ENCODE data around the gene MRPL12.

The MRPL12 gene

GRCh38 chr17:81693509-81694210 lies 9.5 kb upstream of the MRPL12 start:
- Histone ChIP-seq H3K4me3 (ENCODE audit: low read length) (no peak overlapping the region), H3K9me3 (ENCODE audit: control insufficient read depth, low read length) (no peaks in the 10 kb centered on the region), H3K4me1 (ENCODE audit: control insufficient read depth, insufficient read depth, low read length) (no peaks in the 10 kb centered on the region), H3K9ac (ENCODE audit: low read length) (no peak overlapping the region), H3K36me3 (ENCODE audit: control insufficient read depth, insufficient read depth, low read length, severe bottlenecking) (peaks cover 97% of the 10 kb centered on the region), H3K27me3 (replicated peaks; ENCODE audit: control insufficient read depth, insufficient read depth, low read length) (no peaks in the 10 kb centered on the region)
- DNase-seq (ENCODE audit: low read depth): no peak

DNA sequence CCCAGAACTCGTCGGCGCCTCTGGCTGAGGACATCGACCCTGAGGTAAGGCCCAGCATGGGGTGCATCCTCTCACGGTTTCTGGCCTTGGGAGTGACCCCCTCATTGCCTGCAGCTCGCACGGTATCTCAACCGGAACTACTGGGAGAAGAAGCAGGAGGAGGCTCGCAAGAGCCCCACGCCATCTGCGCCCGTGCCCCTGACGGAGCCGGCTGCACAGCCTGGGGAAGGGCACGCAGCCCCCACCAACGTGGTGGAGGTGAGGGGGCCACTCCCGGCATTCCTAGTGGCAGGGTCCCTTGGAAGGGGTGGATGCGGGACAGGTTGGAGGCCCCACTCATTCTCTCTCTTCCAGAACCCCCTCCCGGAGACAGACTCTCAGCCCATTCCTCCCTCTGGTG lies 8.4 kb upstream of the MRPL12 start:
- Histone ChIP-seq H3K36me3 (ENCODE audit: control insufficient read depth, insufficient read depth, low read length, severe bottlenecking) (peaks cover 96% of the 10 kb centered on the region), H3K27me3 (replicated peaks; ENCODE audit: control insufficient read depth, insufficient read depth, low read length) (no peaks in the 10 kb centered on the region), H3K9me3 (ENCODE audit: control insufficient read depth, low read length) (no peaks in the 10 kb centered on the region), H3K9ac (ENCODE audit: low read length) (no peak overlapping the region), H3K4me1 (ENCODE audit: control insufficient read depth, insufficient read depth, low read length) (no peaks in the 10 kb centered on the region), H3K4me3 (ENCODE audit: low read length) (no peak overlapping the region)
- no peak for DNase-seq (ENCODE audit: low read depth)

DNA sequence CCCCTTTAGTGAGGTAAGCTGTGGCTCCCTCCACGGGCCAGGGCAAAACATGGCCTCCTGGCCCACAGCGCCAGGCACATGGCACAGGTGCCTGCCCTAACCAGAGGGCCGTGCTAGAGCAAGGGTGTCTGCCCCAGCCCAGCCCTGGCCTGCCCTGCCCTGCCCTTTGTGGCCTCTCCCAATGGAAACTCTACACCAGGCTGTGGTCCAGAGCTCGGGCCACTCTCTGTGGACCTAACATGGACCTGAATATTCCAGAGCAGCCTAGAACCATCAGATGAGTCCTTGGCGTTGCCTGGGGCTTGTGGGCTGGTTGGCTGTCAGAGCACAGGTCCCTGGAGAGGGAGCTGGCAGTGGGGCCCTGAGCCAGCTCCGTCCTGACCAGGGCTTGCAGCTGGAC lies 8.0 kb upstream of the MRPL12 start:
- Histone ChIP-seq H3K4me3 (ENCODE audit: low read length) (no peak overlapping the region), H3K36me3 (ENCODE audit: control insufficient read depth, insufficient read depth, low read length, severe bottlenecking) (peaks cover 92% of the 10 kb centered on the region), H3K27me3 (replicated peaks; ENCODE audit: control insufficient read depth, insufficient read depth, low read length) (no peaks in the 10 kb centered on the region), H3K4me1 (ENCODE audit: control insufficient read depth, insufficient read depth, low read length) (no peaks in the 10 kb centered on the region), H3K9me3 (ENCODE audit: control insufficient read depth, low read length) (no peaks in the 10 kb centered on the region), H3K9ac (ENCODE audit: low read length) (no peak overlapping the region)
- no peak for DNase-seq (ENCODE audit: low read depth)

DNA sequence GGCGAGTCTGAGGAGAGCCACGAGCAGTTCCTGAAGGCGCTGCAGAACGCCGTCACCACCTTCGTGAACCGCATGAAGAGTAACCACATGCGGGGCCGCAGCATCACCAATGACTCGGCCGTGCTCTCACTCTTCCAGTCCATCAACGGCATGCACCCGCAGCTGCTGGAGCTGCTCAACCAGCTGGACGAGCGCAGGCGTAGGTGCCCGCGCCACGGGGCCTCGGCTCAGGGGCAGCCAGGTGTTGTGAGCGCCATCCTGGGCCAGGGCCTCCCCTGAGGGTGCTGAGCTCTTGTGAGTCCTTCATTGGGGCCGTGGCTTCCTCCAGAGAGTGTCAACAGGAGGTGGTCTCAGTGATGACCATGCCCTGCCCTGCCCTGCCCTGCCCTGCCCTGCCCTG lies 7.4 kb upstream of the MRPL12 start:
- DNase-seq (ENCODE audit: low read depth): no peak
- H3K4me3 ChIP-seq (ENCODE audit: low read length): no peak overlapping the region
- no peaks in the 10 kb centered on the region for H3K9me3 ChIP-seq (ENCODE audit: control insufficient read depth, low read length)
- H3K4me1 ChIP-seq (ENCODE audit: control insufficient read depth, insufficient read depth, low read length): no peaks in the 10 kb centered on the region
- H3K9ac ChIP-seq (ENCODE audit: low read length): no peak overlapping the region
- peaks cover 89% of the 10 kb centered on the region for H3K36me3 ChIP-seq (ENCODE audit: control insufficient read depth, insufficient read depth, low read length, severe bottlenecking)
- H3K27me3 ChIP-seq (replicated peaks; ENCODE audit: control insufficient read depth, insufficient read depth, low read length): no peaks in the 10 kb centered on the region

DNA sequence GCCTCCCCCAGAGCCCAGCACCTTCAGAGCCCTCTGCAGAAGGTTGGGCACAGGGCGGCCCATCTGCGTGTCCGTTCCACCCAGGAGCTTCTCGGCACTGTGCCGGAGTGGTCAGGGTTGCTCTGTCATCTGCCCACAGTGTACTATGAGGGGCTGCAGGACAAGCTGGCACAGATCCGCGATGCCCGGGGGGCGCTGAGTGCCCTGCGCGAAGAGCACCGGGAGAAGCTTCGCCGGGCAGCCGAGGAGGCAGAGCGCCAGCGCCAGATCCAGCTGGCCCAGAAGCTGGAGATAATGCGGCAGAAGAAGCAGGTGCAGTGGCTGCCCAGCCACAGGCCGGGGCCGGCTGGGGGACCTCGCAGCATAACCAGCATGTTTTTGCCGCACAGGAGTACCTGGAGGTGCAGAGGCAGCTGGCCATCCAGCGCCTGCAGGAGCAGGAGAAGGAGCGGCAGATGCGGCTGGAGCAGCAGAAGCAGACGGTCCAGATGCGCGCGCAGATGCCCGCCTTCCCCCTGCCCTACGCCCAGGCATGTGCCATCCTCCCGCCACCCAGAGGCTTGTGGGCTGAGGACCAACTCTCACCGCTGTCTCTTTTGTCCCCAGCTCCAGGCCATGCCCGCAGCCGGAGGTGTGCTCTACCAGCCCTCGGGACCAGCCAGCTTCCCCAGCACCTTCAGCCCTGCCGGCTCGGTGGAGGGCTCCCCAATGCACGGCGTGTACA lies 6.8 kb upstream of the MRPL12 start:
- Histone ChIP-seq H3K27me3 (replicated peaks; ENCODE audit: control insufficient read depth, insufficient read depth, low read length) (no peaks in the 10 kb centered on the region), H3K4me3 (ENCODE audit: low read length) (no peak overlapping the region), H3K36me3 (ENCODE audit: control insufficient read depth, insufficient read depth, low read length, severe bottlenecking) (peaks cover 89% of the 10 kb centered on the region), H3K9ac (ENCODE audit: low read length) (no peak overlapping the region), H3K4me1 (ENCODE audit: control insufficient read depth, insufficient read depth, low read length) (peaks cover 3% of the 10 kb centered on the region), H3K9me3 (ENCODE audit: control insufficient read depth, low read length) (no peaks in the 10 kb centered on the region)
- DNase-seq (ENCODE audit: low read depth): no peak

DNA sequence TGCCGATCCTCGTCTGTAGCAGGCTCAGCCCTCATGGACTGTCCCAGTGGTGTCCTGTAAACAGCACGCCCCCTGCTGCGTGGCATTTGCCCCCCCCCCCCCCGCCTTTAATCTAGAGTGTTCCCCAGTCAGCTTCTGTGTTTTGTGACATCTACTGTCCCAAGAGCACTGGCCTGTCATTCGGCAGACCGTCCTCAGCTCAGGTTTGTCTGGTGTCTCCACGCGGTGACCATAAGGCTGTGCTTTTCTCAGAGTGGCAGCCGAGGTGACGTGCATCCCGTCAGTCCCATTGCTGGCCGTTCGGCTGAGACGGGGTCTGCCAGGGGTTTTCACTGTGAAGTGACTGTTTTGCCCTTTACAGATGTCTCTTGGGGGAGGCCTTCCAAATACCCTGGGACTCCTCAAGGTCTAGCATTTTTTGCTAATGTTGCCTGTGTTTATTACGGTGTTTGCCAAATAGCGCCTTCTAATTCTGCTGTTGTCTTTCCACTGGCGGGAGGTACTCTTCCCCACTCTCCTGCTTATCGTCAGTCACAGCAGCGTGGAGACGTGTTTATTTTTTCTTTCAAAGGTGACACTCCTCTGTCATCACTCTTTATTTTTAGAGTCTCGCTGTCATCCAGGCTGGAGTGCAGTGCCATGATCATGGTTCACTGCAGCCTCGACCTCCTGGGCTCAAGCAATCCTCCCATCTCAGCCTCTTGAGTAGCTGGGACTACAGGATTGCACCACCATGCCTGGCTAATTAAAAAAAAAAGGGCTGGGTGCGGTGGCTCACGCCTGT lies 5.7 kb upstream of the MRPL12 start:
- Histone ChIP-seq H3K9me3 (ENCODE audit: control insufficient read depth, low read length) (no peaks in the 10 kb centered on the region), H3K36me3 (ENCODE audit: control insufficient read depth, insufficient read depth, low read length, severe bottlenecking) (peaks cover 82% of the 10 kb centered on the region), H3K27me3 (replicated peaks; ENCODE audit: control insufficient read depth, insufficient read depth, low read length) (no peaks in the 10 kb centered on the region), H3K4me1 (ENCODE audit: control insufficient read depth, insufficient read depth, low read length) (peaks cover 14% of the 10 kb centered on the region), H3K9ac (ENCODE audit: low read length) (no peak overlapping the region), H3K4me3 (ENCODE audit: low read length) (no peak overlapping the region)
- DNase-seq (ENCODE audit: low read depth): no peak

DNA sequence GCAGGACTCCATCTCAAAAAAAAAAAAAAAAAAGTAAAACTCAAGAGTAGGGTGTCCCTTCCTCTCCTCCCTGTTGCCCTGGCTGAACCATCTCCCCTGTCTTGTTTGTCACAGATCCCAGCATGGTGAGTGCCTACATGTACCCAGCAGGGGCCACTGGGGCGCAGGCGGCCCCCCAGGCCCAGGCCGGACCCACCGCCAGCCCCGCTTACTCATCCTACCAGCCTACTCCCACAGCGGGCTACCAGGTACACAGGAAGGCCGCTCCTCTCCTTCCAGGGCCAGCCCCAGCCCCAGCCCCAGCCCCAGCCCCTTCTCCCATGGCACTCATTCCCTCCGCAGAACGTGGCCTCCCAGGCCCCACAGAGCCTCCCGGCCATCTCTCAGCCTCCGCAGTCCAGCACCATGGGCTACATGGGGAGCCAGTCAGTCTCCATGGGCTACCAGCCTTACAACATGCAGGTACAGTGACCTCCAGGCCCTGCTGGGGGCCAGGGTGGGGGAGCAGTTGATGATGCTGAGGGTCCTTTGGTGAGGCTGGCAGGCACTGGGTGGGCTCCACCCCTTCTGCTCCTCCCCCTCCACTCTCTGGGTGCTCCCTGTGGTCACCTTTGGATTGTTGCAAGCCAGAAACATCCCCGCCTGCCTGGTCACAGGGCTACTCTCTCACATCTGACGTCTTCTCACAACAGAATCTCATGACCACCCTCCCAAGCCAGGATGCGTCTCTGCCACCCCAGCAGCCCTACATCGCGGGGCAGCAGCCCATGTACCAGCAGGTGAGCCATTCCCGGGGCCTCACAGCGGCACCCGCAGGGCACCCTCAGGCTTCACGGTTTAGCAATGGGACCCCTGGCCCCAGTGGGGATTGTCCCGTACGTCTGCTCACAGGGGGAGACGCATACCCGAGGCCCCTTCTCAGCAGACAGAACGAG lies 2.5 kb upstream of the MRPL12 start:
- Histone ChIP-seq H3K4me1 (ENCODE audit: control insufficient read depth, insufficient read depth, low read length) (peaks cover 23% of the 10 kb centered on the region), H3K27me3 (replicated peaks; ENCODE audit: control insufficient read depth, insufficient read depth, low read length) (no peaks in the 10 kb centered on the region), H3K36me3 (ENCODE audit: control insufficient read depth, insufficient read depth, low read length, severe bottlenecking) (peaks cover 61% of the 10 kb centered on the region), H3K9me3 (ENCODE audit: control insufficient read depth, low read length) (no peaks in the 10 kb centered on the region), H3K9ac (ENCODE audit: low read length) (peak overlapping the region; percentile 99), H3K4me3 (ENCODE audit: low read length) (no peak overlapping the region)
- DNase-seq (ENCODE audit: low read depth): no peak

GRCh38 chr17:81701288-81702071 lies 1.7 kb upstream of the MRPL12 start:
- Histone ChIP-seq H3K36me3 (ENCODE audit: control insufficient read depth, insufficient read depth, low read length, severe bottlenecking) (peaks cover 60% of the 10 kb centered on the region), H3K4me1 (ENCODE audit: control insufficient read depth, insufficient read depth, low read length) (peaks cover 23% of the 10 kb centered on the region), H3K9me3 (ENCODE audit: control insufficient read depth, low read length) (no peaks in the 10 kb centered on the region), H3K9ac (ENCODE audit: low read length) (peak overlapping the region; percentile 99), H3K27me3 (replicated peaks; ENCODE audit: control insufficient read depth, insufficient read depth, low read length) (no peaks in the 10 kb centered on the region), H3K4me3 (ENCODE audit: low read length) (peak overlapping the region; percentile 97)
- DNase-seq (ENCODE audit: low read depth): no peak

DNA sequence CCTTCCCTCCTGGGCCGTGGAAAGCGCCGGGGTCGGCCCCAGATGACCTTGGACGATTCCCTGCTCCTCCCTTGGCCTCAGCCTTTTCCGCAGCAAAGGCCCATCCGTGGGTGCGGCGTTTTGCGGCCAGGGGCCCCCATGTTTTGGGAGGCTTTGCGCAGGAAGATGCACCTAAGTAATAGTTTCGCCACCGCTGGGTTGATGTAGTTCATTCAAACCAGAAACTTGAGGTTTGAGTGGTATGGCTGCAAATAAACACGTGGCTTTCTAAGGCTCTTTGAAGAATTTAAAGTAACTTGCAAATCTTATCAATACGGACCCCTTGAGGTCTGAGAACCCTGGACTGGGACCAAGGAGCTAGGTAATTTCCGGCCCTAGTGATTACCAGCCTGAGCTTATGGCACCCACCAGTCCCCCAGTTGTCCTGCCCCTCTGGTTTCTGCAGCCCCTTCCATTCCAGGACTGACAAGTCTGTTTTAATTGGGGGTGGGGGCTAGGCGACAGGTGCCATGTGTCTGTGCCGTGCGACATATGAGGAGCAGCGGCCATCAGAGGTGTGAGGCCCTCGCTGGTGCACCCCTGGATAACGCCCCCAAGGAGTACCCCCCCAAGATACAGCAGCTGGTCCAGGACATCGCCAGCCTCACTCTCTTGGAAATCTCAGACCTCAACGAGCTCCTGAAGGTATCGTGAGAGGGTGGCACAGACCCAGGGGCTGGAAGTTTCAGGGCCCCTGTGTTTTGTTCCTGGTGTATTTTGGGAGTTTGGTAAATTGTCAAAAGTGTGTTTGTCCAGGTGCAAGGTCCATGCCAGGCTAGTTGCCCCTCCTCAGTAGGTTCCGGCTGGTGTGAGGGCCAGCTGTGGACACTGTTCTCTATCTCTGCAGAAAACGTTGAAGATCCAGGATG lies 834 bp downstream of the MRPL12 start:
- DNase-seq (ENCODE audit: low read depth): peak; percentile 38
- Histone ChIP-seq H3K9ac (ENCODE audit: low read length) (peak overlapping the region; percentile 99), H3K4me1 (ENCODE audit: control insufficient read depth, insufficient read depth, low read length) (peaks cover 23% of the 10 kb centered on the region), H3K36me3 (ENCODE audit: control insufficient read depth, insufficient read depth, low read length, severe bottlenecking) (peaks cover 50% of the 10 kb centered on the region), H3K27me3 (replicated peaks; ENCODE audit: control insufficient read depth, insufficient read depth, low read length) (no peaks in the 10 kb centered on the region), H3K9me3 (ENCODE audit: control insufficient read depth, low read length) (no peaks in the 10 kb centered on the region), H3K4me3 (ENCODE audit: low read length) (peak overlapping the region; percentile 97)
